ENCODE data around the gene HIPK2. TPM values are rescaled to one million over a fixed set of nuclear protein-coding genes. Genes with fewer than 3 reads are reported as not detected.
"Not testable (repeated sequence)": the region's sequence is repeated elsewhere in the genome, so short reads cannot be mapped to it uniquely, and the experiment has no call there.

Gene HIPK2
- polyA plus RNA-seq, 1 donor, result 12.6 TPM

GRCh38 chr7:139613971-139614411 is 163.8 kb downstream of the HIPK2 start:
- 100% methylated on average over 1 of the region's 10 CpGs for WGBS (ENCODE audit: insufficient coverage, low lambda C conversion rate)
- H3K27ac ChIP-seq (ENCODE audit: low read length), result no peak overlapping the region
- H3K9me3 ChIP-seq (ENCODE audit: control insufficient read depth, low read depth, low read length), result no peaks in the 10 kb centered on the region
- DNase-seq, result no peak
- no peaks in the 10 kb centered on the region for H3K27me3 ChIP-seq (ENCODE audit: control insufficient read depth, insufficient read depth, low read length)
- no peaks in the 10 kb centered on the region for H3K4me1 ChIP-seq (ENCODE audit: control insufficient read depth, insufficient read depth, low read length)
- H3K36me3 ChIP-seq (ENCODE audit: control insufficient read depth, insufficient read depth, low read length), result peaks cover 53% of the 10 kb centered on the region
- no peak overlapping the region for H3K4me3 ChIP-seq (ENCODE audit: low read length)

GRCh38 chr7:139611556-139611955 is 166.2 kb downstream of the HIPK2 start:
- H3K4me3 ChIP-seq (ENCODE audit: low read length); H3K4me1 ChIP-seq (ENCODE audit: control insufficient read depth, insufficient read depth, low read length); H3K27me3 ChIP-seq (ENCODE audit: control insufficient read depth, insufficient read depth, low read length); H3K9me3 ChIP-seq (ENCODE audit: control insufficient read depth, low read depth, low read length); H3K27ac ChIP-seq (ENCODE audit: low read length); DNase-seq: not testable (repeated sequence)
- WGBS (ENCODE audit: insufficient coverage, low lambda C conversion rate), result 100% methylated on average over 1 of the region's 2 CpGs
- peaks cover 39% of the 10 kb centered on the region for H3K36me3 ChIP-seq (ENCODE audit: control insufficient read depth, insufficient read depth, low read length)

- H3K9me3 ChIP-seq (ENCODE audit: control insufficient read depth, low read depth, low read length), result no peaks in the 10 kb centered on the region
- no peak overlapping the region for H3K4me3 ChIP-seq (ENCODE audit: low read length)
- no peak overlapping the region for H3K27ac ChIP-seq (ENCODE audit: low read length)
- H3K4me1 ChIP-seq (ENCODE audit: control insufficient read depth, insufficient read depth, low read length), result no peaks in the 10 kb centered on the region
- H3K36me3 ChIP-seq (ENCODE audit: control insufficient read depth, insufficient read depth, low read length), result peaks cover 40% of the 10 kb centered on the region
- DNase-seq, result no peak
- no peaks in the 10 kb centered on the region for H3K27me3 ChIP-seq (ENCODE audit: control insufficient read depth, insufficient read depth, low read length)
- WGBS (ENCODE audit: insufficient coverage, low lambda C conversion rate), result 90% methylated on average over 2 of the region's 5 CpGs
Measured at GRCh38 chr7:139610595-139610994, 167.2 kb downstream of the HIPK2 start.

- Histone ChIP-seq H3K36me3 (ENCODE audit: control insufficient read depth, insufficient read depth, low read length) (peaks cover 43% of the 10 kb centered on the region), H3K27ac (ENCODE audit: low read length) (no peak overlapping the region), H3K4me1 (ENCODE audit: control insufficient read depth, insufficient read depth, low read length) (no peaks in the 10 kb centered on the region), H3K9me3 (ENCODE audit: control insufficient read depth, low read depth, low read length) (no peaks in the 10 kb centered on the region), H3K4me3 (ENCODE audit: low read length) (no peak overlapping the region), H3K27me3 (ENCODE audit: control insufficient read depth, insufficient read depth, low read length) (no peaks in the 10 kb centered on the region)
- no CpG with 5 or more reads among the region's 5 CpGs for WGBS (ENCODE audit: insufficient coverage, low lambda C conversion rate)
- DNase-seq, result no peak
Measured at GRCh38 chr7:139603896-139604295, 173.9 kb downstream of the HIPK2 start.

- DNase-seq, result no peak
- no peaks in the 10 kb centered on the region for H3K4me1 ChIP-seq (ENCODE audit: control insufficient read depth, insufficient read depth, low read length)
- H3K9me3 ChIP-seq (ENCODE audit: control insufficient read depth, low read depth, low read length), result no peaks in the 10 kb centered on the region
- WGBS (ENCODE audit: insufficient coverage, low lambda C conversion rate), result 100% methylated on average over 1 of the region's 5 CpGs
- peaks cover 47% of the 10 kb centered on the region for H3K36me3 ChIP-seq (ENCODE audit: control insufficient read depth, insufficient read depth, low read length)
- no peak overlapping the region for H3K4me3 ChIP-seq (ENCODE audit: low read length)
- H3K27me3 ChIP-seq (ENCODE audit: control insufficient read depth, insufficient read depth, low read length), result no peaks in the 10 kb centered on the region
- no peak overlapping the region for H3K27ac ChIP-seq (ENCODE audit: low read length)
Measured at GRCh38 chr7:139603282-139603681, 174.5 kb downstream of the HIPK2 start.

- no peaks in the 10 kb centered on the region for H3K9me3 ChIP-seq (ENCODE audit: control insufficient read depth, low read depth, low read length)
- no peak overlapping the region for H3K4me3 ChIP-seq (ENCODE audit: low read length)
- peaks cover 51% of the 10 kb centered on the region for H3K36me3 ChIP-seq (ENCODE audit: control insufficient read depth, insufficient read depth, low read length)
- 86% methylated on average over 2 of the region's 7 CpGs for WGBS (ENCODE audit: insufficient coverage, low lambda C conversion rate)
- H3K27ac ChIP-seq (ENCODE audit: low read length), result no peak overlapping the region
- H3K27me3 ChIP-seq (ENCODE audit: control insufficient read depth, insufficient read depth, low read length), result no peaks in the 10 kb centered on the region
- peak; percentile 11 to 15 for DNase-seq
- no peaks in the 10 kb centered on the region for H3K4me1 ChIP-seq (ENCODE audit: control insufficient read depth, insufficient read depth, low read length)
Measured at GRCh38 chr7:139602143-139602722, 175.6 kb downstream of the HIPK2 start.

GRCh38 chr7:139601176-139601575 is 176.6 kb downstream of the HIPK2 start:
- WGBS (ENCODE audit: insufficient coverage, low lambda C conversion rate), result 100% methylated on average over 1 of the region's 6 CpGs
- Histone ChIP-seq H3K9me3 (ENCODE audit: control insufficient read depth, low read depth, low read length) (no peaks in the 10 kb centered on the region), H3K27me3 (ENCODE audit: control insufficient read depth, insufficient read depth, low read length) (no peaks in the 10 kb centered on the region), H3K36me3 (ENCODE audit: control insufficient read depth, insufficient read depth, low read length) (peaks cover 58% of the 10 kb centered on the region), H3K4me3 (ENCODE audit: low read length) (no peak overlapping the region), H3K4me1 (ENCODE audit: control insufficient read depth, insufficient read depth, low read length) (no peaks in the 10 kb centered on the region), H3K27ac (ENCODE audit: low read length) (no peak overlapping the region)
- no peak for DNase-seq

- no peak for DNase-seq
- Histone ChIP-seq H3K36me3 (ENCODE audit: control insufficient read depth, insufficient read depth, low read length) (peaks cover 62% of the 10 kb centered on the region), H3K4me3 (ENCODE audit: low read length) (no peak overlapping the region), H3K27me3 (ENCODE audit: control insufficient read depth, insufficient read depth, low read length) (no peaks in the 10 kb centered on the region), H3K9me3 (ENCODE audit: control insufficient read depth, low read depth, low read length) (no peaks in the 10 kb centered on the region), H3K27ac (ENCODE audit: low read length) (no peak overlapping the region), H3K4me1 (ENCODE audit: control insufficient read depth, insufficient read depth, low read length) (no peaks in the 10 kb centered on the region)
- 100% methylated on average over 2 of the region's 8 CpGs for WGBS (ENCODE audit: insufficient coverage, low lambda C conversion rate)
Measured at GRCh38 chr7:139600306-139600705, 177.5 kb downstream of the HIPK2 start.

GRCh38 chr7:139598642-139599041 is 179.2 kb downstream of the HIPK2 start:
- no peaks in the 10 kb centered on the region for H3K4me1 ChIP-seq (ENCODE audit: control insufficient read depth, insufficient read depth, low read length)
- DNase-seq, result peak in 1 of 2 donors; percentile 6
- H3K4me3 ChIP-seq (ENCODE audit: low read length), result no peak overlapping the region
- peaks cover 70% of the 10 kb centered on the region for H3K36me3 ChIP-seq (ENCODE audit: control insufficient read depth, insufficient read depth, low read length)
- H3K27ac ChIP-seq (ENCODE audit: low read length), result no peak overlapping the region
- no peaks in the 10 kb centered on the region for H3K27me3 ChIP-seq (ENCODE audit: control insufficient read depth, insufficient read depth, low read length)
- WGBS (ENCODE audit: insufficient coverage, low lambda C conversion rate), result no CpG with 5 or more reads among the region's 1 CpG
- H3K9me3 ChIP-seq (ENCODE audit: control insufficient read depth, low read depth, low read length), result no peaks in the 10 kb centered on the region

GRCh38 chr7:139597028-139597427 is 180.8 kb downstream of the HIPK2 start:
- H3K36me3 ChIP-seq (ENCODE audit: control insufficient read depth, insufficient read depth, low read length), result peaks cover 73% of the 10 kb centered on the region
- H3K4me1 ChIP-seq (ENCODE audit: control insufficient read depth, insufficient read depth, low read length), result no peaks in the 10 kb centered on the region
- WGBS (ENCODE audit: insufficient coverage, low lambda C conversion rate), result no CpG with 5 or more reads among the region's 5 CpGs
- no peaks in the 10 kb centered on the region for H3K9me3 ChIP-seq (ENCODE audit: control insufficient read depth, low read depth, low read length)
- H3K4me3 ChIP-seq (ENCODE audit: low read length), result no peak overlapping the region
- no peak overlapping the region for H3K27ac ChIP-seq (ENCODE audit: low read length)
- no peaks in the 10 kb centered on the region for H3K27me3 ChIP-seq (ENCODE audit: control insufficient read depth, insufficient read depth, low read length)
- DNase-seq, result no peak

GRCh38 chr7:139596626-139597025 is 181.2 kb downstream of the HIPK2 start:
- no peak overlapping the region for H3K27ac ChIP-seq (ENCODE audit: low read length)
- H3K36me3 ChIP-seq (ENCODE audit: control insufficient read depth, insufficient read depth, low read length), result peaks cover 74% of the 10 kb centered on the region
- H3K27me3 ChIP-seq (ENCODE audit: control insufficient read depth, insufficient read depth, low read length), result no peaks in the 10 kb centered on the region
- no CpG with 5 or more reads among the region's 17 CpGs for WGBS (ENCODE audit: insufficient coverage, low lambda C conversion rate)
- no peaks in the 10 kb centered on the region for H3K9me3 ChIP-seq (ENCODE audit: control insufficient read depth, low read depth, low read length)
- no peak for DNase-seq
- no peaks in the 10 kb centered on the region for H3K4me1 ChIP-seq (ENCODE audit: control insufficient read depth, insufficient read depth, low read length)
- no peak overlapping the region for H3K4me3 ChIP-seq (ENCODE audit: low read length)

Data from large intestine (tissue), 3 donors.